ENCODE measurements around the gene FCSK. TPM values are rescaled to one million over a fixed set of nuclear protein-coding genes. Genes with fewer than 3 reads are reported as not detected.
A peak's percentile ranks its signal among the peaks of the same experiment; 100 is the strongest.

Gene FCSK
- total RNA-seq, 1 donor from 2014 or later: 10.0 TPM

DNA sequence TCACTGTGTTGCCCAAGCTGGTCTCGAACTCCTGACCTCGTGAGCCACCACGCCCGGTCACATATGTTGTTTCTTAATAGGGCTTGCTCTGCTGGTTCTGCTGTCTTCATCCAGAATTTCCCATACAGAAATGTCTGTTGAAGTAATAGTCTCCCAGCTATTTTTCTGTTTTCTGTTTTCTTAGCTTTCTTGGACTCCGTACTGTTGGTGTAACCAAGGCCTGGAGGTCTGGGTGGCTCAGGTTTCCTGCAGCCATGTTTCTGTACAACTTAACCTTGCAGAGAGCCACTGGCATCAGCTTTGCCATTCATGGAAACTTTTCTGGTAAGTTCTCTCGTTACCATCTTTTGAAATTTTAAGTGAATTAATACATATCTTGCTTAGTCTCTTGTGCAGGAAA, 72.0 kb downstream of the FCSK start:
- ATAC-seq: no peak

GRCh38 chr16:70527315-70527996, 73.1 kb downstream of the FCSK start:
- ATAC-seq: no peak

DNA sequence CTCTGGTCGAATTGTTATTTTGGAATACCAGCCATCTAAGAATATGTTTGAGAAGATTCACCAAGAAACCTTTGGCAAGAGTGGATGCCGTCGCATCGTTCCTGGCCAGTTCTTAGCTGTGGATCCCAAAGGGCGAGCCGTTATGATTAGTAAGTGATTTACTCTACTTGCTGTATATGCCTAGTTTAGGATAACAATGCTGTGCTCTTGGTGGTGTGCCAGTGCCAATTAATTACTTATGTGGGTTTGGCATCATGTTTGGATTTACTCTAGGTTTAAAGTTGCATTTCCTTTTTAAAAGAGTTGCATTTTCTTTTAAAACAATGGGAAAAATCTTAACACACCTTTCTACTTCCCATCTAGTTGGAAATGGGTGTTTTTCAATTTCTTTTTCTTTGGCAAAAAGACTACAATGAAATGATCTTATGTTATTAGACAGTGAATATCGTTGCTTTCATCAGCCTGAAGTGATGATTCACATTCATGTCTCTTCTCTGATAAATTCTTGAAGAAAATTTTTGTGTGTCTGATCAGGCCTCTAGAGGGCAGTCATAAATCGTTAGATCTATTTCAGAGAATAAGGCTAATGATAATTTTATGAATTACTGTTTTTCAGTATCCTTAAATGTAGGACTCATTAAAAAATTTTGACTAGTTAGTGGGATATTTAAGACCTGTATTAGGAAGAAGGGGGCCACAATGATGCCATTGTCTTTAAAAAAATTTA, 74.8 kb downstream of the FCSK start:
- peak; percentile 55 for ATAC-seq

Other genes with a start within 250 kb of the FCSK start
- gene EXOSC6, start 202.7 kb upstream of the FCSK start, total RNA-seq: 15.1 TPM
- gene AARS1, start 165.1 kb upstream of the FCSK start, total RNA-seq: 53.4 TPM
- gene DDX19B, start 155.4 kb upstream of the FCSK start, total RNA-seq: 16.7 TPM
- 19.2 TPM for gene DDX19A, start 107.7 kb upstream of the FCSK start, total RNA-seq
- 1.7 TPM for gene ST3GAL2, start 15.5 kb upstream of the FCSK start, total RNA-seq
- gene COG4, start 69.0 kb downstream of the FCSK start, total RNA-seq: 53.2 TPM
- 221 TPM for gene SF3B3, start 69.2 kb downstream of the FCSK start, total RNA-seq
- 7.9 TPM for gene IL34, start 192.0 kb downstream of the FCSK start, total RNA-seq
- 32.8 TPM for gene MTSS2, start 231.5 kb downstream of the FCSK start, total RNA-seq

Measured in esophagus mucosa (tissue), 1 donor.